Measurements from ENCODE around the gene SLC17A3.

The SLC17A3 gene

DNA sequence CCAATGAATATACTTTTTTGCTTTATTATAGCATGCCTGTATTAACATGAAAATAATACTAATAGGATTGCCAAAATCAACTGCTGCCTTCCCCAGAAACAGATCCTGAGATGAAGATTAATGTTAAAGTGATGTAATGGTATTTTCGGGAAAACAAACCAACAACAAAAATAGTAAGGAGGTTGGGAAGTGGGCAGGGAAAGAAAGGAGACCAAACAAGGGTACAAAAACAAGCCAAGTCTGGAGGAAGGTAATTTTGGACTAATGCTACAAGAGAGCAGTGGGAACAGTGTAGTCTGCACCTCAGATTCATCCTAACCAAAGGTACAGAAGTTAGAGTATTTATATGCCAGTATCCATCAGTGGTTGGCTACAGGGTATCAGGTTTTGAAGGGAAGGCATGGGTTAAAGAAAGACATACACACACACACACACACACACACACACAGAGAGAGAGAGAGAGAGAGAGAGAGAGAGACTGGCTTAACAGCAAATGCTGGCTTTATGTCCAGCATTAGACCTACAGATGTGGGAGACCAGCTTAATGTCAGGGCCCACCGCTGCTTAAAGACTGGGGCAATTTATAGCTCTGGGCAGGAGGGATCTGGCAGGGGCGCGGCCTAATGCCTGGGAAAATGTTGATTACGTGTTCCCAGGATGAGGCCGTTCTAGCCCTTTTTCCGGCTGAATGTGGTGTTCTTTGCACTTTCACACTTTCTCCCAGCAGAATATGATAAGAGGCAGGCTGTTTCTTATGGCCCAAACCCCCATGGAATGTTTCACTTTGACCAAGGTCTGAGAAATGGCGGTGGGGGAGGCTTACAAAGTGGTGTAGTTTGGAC is 38.4 kb downstream of the SLC17A3 start:
- DNase-seq (ENCODE audit: low spot score), result no peak

DNA sequence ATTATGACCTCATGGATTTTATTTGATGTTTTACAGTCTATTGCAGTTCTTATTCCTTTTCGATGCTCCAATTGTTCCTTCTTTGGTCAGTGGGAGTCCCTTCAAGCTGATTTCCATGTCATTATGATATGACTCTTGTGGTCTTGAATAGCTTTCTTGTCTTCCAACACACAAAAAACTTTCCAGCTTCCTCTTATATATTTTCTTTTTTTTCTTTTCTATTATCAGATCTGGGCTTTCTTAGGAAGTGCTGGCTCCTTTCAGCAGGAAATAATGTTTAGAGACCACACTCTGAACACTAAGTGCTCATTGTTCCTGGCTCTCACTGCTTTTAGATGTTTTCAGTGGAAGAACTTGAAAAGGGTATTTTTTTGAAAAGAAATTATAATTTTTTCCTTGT is 39.1 kb downstream of the SLC17A3 start:
- DNase-seq (ENCODE audit: low spot score), result no peak

DNA sequence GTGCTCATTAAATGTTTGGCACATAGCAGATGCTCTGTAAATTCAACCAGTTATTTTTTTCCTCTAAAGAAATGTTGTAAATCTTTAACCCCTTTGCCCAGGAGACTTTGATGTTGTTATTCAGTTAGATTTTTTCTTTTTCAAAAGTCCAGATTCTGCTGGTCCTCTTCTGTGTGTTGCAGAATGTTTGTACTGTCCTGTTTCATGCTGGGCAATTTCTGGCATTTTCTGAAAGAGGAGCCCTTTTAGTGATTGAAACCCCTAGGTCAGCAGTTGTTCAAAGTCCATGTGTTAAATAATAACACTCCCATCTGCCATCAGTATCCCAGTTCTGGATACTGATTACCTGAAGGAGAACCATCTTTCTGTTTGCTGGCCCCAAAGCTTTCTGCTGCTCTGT is 40.9 kb downstream of the SLC17A3 start:
- no peak for DNase-seq (ENCODE audit: low spot score)

DNA sequence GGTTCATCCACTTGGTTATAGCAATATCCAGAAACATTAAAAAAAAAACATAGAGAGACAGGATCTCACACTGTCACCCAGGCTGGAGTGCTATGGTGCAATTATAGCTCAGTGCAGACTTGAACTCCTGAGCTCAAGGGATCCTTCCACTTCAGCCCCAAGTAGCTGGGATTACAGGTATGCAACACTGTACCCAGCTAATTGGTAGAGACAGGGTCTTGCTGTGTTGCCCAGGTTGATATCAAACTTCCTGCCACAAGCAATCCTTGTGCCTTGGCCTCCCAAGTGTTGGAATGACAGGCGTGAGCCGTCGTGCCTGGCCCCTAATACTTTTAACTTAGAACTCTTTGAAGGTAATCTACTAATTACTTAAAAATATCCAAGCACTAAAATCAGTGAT is 41.4 kb downstream of the SLC17A3 start:
- DNase-seq (ENCODE audit: low spot score), result no peak

DNA sequence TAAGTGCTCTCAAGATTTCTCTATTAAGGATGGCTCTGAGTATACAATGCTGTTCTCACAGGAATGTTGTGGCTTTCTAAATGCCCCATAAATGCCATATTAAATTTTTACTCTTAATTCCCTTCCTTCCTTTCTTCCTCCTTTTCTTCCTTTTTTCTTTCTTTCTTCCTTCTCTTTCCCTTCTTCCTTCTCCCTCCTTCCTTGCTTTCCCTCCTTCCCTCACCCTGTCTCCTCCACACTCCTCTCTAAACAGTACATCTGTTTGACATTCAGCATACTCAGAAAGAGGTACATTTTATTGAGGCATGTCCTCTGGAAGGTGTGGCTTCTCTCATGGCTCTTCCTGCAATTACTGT is 41.8 kb downstream of the SLC17A3 start:
- no peak for DNase-seq (ENCODE audit: low spot score)

DNA sequence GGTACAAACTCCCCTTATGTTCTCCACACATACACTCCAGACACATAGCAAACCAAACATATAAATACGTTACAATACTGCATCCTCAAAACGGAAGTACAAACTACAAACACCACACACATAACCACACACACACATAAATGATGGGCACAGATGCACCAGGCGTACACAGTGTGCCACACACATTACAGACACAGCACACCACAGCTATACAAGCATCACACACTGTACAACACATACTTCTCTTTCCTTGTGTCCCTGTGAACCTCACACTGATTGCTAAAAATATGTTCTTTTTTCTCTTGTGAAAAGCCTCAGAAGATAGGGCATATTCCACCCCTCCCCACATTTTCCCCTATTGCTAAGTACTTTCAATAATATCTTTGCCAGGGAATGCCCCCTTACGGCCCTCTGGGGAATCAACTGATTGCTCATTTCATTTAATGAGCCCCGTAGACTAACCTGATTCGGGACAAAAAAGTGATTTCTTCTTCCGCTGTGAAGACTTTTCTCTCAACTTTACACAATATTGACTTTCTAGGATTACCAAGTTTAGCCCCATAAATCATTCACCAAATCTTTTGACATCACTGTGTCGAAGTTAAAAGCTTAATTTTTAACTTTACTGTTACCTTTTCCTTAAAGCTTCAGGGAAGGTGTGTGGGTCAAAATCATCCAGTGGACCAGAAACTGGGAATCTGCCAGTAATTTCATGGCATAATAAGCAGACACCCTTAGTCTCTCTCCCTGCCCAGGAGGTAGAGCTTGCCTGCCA is 42.3 kb downstream of the SLC17A3 start, which contains the start of gene SLC17A1:
SLC17A1 (minus strand) TSS at position 521 of the 775 bp plus-strand sequence. CDS start 1,495 bp downstream, outside the sequence.
- no peak for DNase-seq (ENCODE audit: low spot score)

DNA sequence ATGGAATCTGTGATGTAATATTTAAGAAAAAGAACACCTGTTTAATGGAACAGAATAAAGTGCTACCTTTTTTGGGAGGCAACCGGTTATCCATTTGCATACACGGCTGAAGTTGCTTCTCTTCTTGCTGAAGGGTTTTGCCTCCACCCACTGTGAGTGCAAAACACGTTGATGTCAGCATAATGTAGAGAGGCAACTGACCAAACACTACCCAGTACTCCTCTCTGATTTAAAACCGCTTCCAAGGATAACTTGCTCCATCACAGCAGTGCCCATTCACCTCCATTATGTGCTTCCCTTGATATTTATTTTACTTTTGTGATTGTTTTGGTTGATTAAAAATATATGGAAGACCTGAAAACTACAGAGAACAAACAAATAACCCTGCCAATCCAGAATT is 43.6 kb downstream of the SLC17A3 start:
- DNase-seq (ENCODE audit: low spot score), result no peak

DNA sequence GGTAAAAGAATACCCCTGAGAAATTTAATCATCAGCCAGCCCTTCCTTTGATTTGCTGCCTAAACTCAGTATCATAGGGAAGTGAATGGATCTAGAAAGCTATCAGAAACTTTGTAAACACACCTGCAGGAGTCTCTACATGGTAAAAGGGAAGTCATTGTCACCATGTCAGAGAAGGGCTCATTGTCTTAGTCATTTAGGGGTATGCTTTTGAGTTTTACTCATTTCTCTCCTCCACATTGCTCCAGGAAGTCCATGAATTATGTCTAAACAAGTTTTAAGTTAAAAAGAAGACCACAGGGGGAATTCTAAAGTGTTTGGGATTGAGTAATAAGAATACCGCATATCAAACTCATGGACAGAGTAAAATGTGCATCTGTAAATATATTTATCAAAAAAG is 44.7 kb downstream of the SLC17A3 start:
- DNase-seq (ENCODE audit: low spot score), result no peak

DNA sequence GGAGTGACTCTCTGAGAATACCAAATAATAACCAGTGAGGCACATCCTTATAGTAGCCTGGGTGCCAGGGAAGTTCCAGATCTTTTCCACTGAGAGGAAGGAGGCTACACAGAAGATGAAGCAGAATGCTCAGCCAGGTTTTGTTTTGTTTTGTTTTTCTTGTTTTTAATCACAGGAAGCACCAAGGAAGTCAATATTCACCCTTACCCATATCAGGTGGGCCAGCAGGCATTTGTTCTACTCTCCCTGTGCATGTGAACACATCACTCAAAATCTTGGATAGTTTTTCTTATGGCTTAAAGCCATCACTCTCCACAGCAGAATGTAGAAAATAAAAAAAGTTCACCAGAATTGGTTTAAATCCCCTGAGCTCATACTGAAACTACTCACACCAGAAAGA is 52.7 kb downstream of the SLC17A3 start:
- no peak for DNase-seq (ENCODE audit: low spot score)

DNA sequence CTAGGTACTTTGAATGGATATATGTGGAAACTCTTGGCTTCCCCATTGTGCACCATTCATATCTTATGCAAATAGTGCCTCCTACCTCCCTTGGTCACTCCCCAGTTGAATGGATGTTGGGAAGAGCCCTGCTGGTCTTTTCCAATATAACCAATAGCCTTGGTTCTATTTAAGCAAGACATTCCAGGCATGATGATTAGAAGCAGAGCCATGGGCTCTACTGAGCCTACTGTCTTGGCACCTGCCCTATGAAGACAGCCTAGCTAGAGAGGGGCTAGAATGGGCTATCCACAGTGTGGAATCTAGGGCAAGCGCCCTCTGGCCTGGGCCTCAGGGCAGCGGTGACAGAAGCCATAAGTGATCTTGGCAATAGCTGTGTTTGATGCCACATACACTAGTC is 57.8 kb downstream of the SLC17A3 start:
- no peak for DNase-seq (ENCODE audit: low spot score)

DNA sequence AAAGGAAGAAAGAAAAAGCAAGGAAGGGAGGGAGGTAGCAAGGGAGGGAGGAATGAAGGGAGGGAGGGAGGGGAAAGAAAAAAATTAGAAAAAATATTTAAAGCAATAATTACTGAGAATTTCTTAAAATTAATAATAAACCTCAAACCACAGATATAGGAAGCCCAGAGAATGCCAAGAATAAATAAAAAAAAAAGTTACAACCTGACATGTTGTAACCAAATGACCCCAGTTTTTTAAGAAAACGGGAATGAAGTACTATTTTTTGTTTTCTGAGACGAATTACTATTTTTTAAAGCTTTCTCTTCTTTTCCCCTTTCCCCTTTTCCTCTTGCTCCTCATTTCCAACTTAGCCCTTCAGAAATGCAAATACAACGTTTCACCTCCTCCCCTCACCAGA is 58.8 kb downstream of the SLC17A3 start:
- DNase-seq (ENCODE audit: low spot score), result no peak

DNA sequence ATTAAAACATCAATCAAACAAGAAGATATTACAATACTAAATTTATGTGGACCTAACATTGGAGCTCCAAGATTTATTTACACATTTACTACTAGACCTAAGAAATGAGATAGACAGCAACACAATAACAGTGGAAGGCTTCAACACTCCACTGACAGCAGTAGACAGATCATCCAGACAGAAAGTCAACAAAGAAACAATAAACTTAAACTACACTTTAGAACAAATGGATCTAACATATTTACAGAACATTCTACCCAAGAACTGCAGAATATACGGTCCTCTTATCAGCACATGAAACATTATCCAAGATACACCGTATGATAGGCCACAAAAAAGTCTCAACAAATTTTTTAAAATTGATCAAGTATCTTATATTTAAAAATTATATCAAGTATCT is 69.2 kb downstream of the SLC17A3 start:
- DNase-seq (ENCODE audit: low spot score), result no peak

DNA sequence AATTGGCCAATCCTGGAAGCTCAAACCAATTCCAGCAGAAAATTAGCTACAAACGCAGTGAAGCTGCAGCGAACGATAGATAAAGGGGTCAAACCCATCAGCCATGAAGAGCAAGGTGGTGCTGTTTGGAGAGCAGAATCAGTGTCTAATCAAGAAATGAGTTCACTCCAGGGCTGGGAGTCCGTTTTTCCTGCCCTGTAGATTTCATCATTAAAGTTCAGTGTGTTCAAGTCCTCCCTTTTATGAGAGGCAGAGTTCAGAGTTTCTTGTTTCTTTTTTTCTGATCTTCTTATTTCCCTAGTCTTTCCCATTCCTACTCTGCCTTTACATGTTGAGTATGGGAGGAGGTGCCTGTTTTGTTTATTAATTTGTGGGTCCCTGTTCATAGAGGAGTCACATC is 72.6 kb downstream of the SLC17A3 start:
- DNase-seq (ENCODE audit: low spot score), result no peak
